H9 (cell line): Measurements from ENCODE around the gene E2F1. TPM values are rescaled to one million over a fixed set of nuclear protein-coding genes. Genes with fewer than 3 reads are reported as not detected.
A peak's percentile ranks its signal among the peaks of the same experiment; 100 is the strongest.

Source experiments
- DNase-seq: peaks from one replicate; pipeline ENCODE4 v3.0.0-alpha.2; 2017
- H2AFZ ChIP-seq: one replicate; pipeline ENCODE4 v1.6.1; 2013; ENCODE audit warnings: mild to moderate bottlenecking, low read length, control low read depth, moderate library complexity
- H2AK5ac ChIP-seq: 2 replicates; pipeline ENCODE4 v1.6.1; 2013; ENCODE audit warnings: low read length, control low read depth, mixed read lengths; ENCODE audit not compliant: insufficient read length
- H2BK120ac ChIP-seq: one replicate; pipeline ENCODE4 v1.6.1; 2013; ENCODE audit warnings: low read depth, mild to moderate bottlenecking, low read length, control low read depth, inconsistent platforms; ENCODE audit not compliant: poor library complexity, severe bottlenecking
- H2BK12ac ChIP-seq: 2 replicates; pipeline ENCODE4 v1.6.1; 2013; ENCODE audit warnings: low read length, control low read depth, mixed read lengths, low read depth; ENCODE audit not compliant: insufficient read length
- H2BK15ac ChIP-seq: 2 replicates; pipeline ENCODE4 v1.6.1; 2013; ENCODE audit warnings: low read depth, low read length, control low read depth
- H2BK20ac ChIP-seq: one replicate; pipeline ENCODE4 v1.6.1; 2013; ENCODE audit warnings: low read depth, mild to moderate bottlenecking, low read length, control low read depth, inconsistent platforms; ENCODE audit not compliant: poor library complexity, severe bottlenecking
- H2BK5ac ChIP-seq: 2 replicates; pipeline ENCODE4 v1.6.1; 2013; ENCODE audit warnings: low read length, control low read depth, mixed read lengths; ENCODE audit not compliant: insufficient read length
- H3K14ac ChIP-seq: 2 replicates; pipeline ENCODE4 v1.6.1; 2013; ENCODE audit warnings: low read length, control low read depth; ENCODE audit not compliant: insufficient read depth
- H3K18ac ChIP-seq: 2 replicates; pipeline ENCODE4 v1.6.1; 2013; ENCODE audit warnings: low read depth, mild to moderate bottlenecking, mixed read lengths, low read length, control low read depth; ENCODE audit not compliant: insufficient read length
- H3K23ac ChIP-seq: 2 replicates; pipeline ENCODE4 v1.6.1; 2013; ENCODE audit warnings: low read length, control low read depth, mixed read lengths, low read depth; ENCODE audit not compliant: insufficient read length
- H3K23me2 ChIP-seq: 2 replicates; pipeline ENCODE4 v1.6.1; 2013; ENCODE audit warnings: low read depth, mild to moderate bottlenecking, mixed read lengths, low read length, control low read depth; ENCODE audit not compliant: insufficient read length, poor library complexity, severe bottlenecking
- H3K27ac ChIP-seq: 2 replicates; pipeline ENCODE4 v1.5.1; 2013; ENCODE audit warnings: low read length, control low read depth, mixed read lengths, low read depth; ENCODE audit not compliant: insufficient read length
- H3K27me3 ChIP-seq: 2 replicates; pipeline ENCODE4 v1.6.1; 2013; ENCODE audit warnings: low read length, control low read depth, inconsistent platforms; ENCODE audit not compliant: insufficient read depth
- H3K4ac ChIP-seq: 2 replicates; pipeline ENCODE4 v1.6.1; 2013; ENCODE audit warnings: low read depth, mild to moderate bottlenecking, control low read depth, inconsistent platforms, low read length, moderate library complexity
- H3K4me1 ChIP-seq: 2 replicates; pipeline ENCODE4 v1.6.1; 2013; ENCODE audit warnings: low read length, control low read depth, inconsistent platforms; ENCODE audit not compliant: insufficient read depth
- H3K4me2 ChIP-seq: 2 replicates; pipeline ENCODE4 v1.6.1; 2013; ENCODE audit warnings: low read length, control low read depth, mixed read lengths; ENCODE audit not compliant: insufficient read length, insufficient read depth
- H3K56ac ChIP-seq: 2 replicates; pipeline ENCODE4 v1.6.1; 2013; ENCODE audit warnings: low read depth, mild to moderate bottlenecking, mixed read lengths, low read length, control low read depth; ENCODE audit not compliant: insufficient read length
- H3K79me1 ChIP-seq: 2 replicates; pipeline ENCODE4 v1.6.1; 2013; ENCODE audit warnings: low read depth, mild to moderate bottlenecking, moderate library complexity, low read length, control low read depth, inconsistent platforms; ENCODE audit not compliant: insufficient read depth, poor library complexity, severe bottlenecking
- H3K79me2 ChIP-seq: 2 replicates; pipeline ENCODE4 v1.6.1; 2013; ENCODE audit warnings: low read length, control low read depth, inconsistent platforms; ENCODE audit not compliant: insufficient read depth
- H3K9ac ChIP-seq: 2 replicates; pipeline ENCODE4 v1.6.1; 2013; ENCODE audit warnings: low read length, control low read depth, mixed read lengths; ENCODE audit not compliant: insufficient read length; ENCODE audit errors: extremely low read depth
- H3K9me3 ChIP-seq: one replicate; pipeline ENCODE4 v1.6.1; 2013; ENCODE audit warnings: low read depth, low read length, inconsistent platforms; ENCODE audit not compliant: control insufficient read depth
- H3T11ph ChIP-seq: one replicate; pipeline ENCODE4 v1.6.1; 2013; ENCODE audit warnings: mild to moderate bottlenecking, low read length, control low read depth, inconsistent platforms
- H4K20me1 ChIP-seq: one replicate; pipeline ENCODE4 v1.6.1; 2013; ENCODE audit not compliant: control insufficient read depth, insufficient read length, insufficient read depth
- H4K5ac ChIP-seq: 2 replicates; pipeline ENCODE4 v1.6.1; 2013; ENCODE audit warnings: low read depth, mild to moderate bottlenecking, mixed read lengths, low read length, control low read depth; ENCODE audit not compliant: insufficient read length
- H4K8ac ChIP-seq: replicated peaks from 2 replicates; pipeline ENCODE4 v1.6.1; 2013; ENCODE audit warnings: low read length, control low read depth, mixed read lengths, low read depth; ENCODE audit not compliant: insufficient read length
- H4K91ac ChIP-seq: 2 replicates; pipeline ENCODE4 v1.6.1; 2013; ENCODE audit warnings: low read depth, mild to moderate bottlenecking, moderate library complexity, mixed read lengths, low read length, control low read depth; ENCODE audit not compliant: insufficient read length
- H3K27ac Mint-ChIP-seq, 3 experiments: 2 replicates in 2 of 3; 3 replicates in 1 of 3; pipeline ENCODE4 v1.8.0; 2020 to 2021; ENCODE audit warnings: mixed read lengths in 3 of 3, mild to moderate bottlenecking in 1 of 3, moderate library complexity in 1 of 3
- H3K27me3 Mint-ChIP-seq: 2 replicates; pipeline ENCODE4 v1.8.0; 2021; ENCODE audit warnings: low read depth, mild to moderate bottlenecking, moderate library complexity, mixed read lengths
- H3K36me3 Mint-ChIP-seq, 3 experiments: 2 replicates in 2 of 3; 3 replicates in 1 of 3; pipeline ENCODE4 v1.8.0; 2020 to 2021; ENCODE audit warnings: low read depth in 3 of 3, mixed read lengths in 3 of 3; ENCODE audit not compliant: insufficient read depth in 1 of 3
- H3K4me1 Mint-ChIP-seq, 2 experiments: 2 replicates each; pipeline ENCODE4 v1.8.0; 2020; ENCODE audit warnings: mixed read lengths in 2 of 2
- H3K4me3 Mint-ChIP-seq, 2 experiments: 2 replicates in 1 of 2; 3 replicates in 1 of 2; pipeline ENCODE4 v1.8.0; 2020 to 2021; ENCODE audit warnings: mild to moderate bottlenecking in 2 of 2, mixed read lengths in 2 of 2, moderate library complexity in 1 of 2
- H3K9me3 Mint-ChIP-seq, 2 experiments: 2 replicates in 1 of 2; 3 replicates in 1 of 2; pipeline ENCODE4 v1.8.0; 2020; ENCODE audit warnings: mild to moderate bottlenecking in 2 of 2, mixed read lengths in 2 of 2, moderate library complexity in 1 of 2
- CTCF ChIP-seq: fragments of 200-600 bp; sonication (generic); conservative IDR thresholded peaks from 3 replicates; pipeline ENCODE4 v1.8.0; 2021; ENCODE audit warnings: antibody characterized with exemption, mild to moderate bottlenecking
- WGBS: extraction: QIAGEN DNeasy Blood & Tissue Kit; methylation state at CpG from one replicate; pipeline ENCODE4 v1.1.7; 2013; ENCODE audit warnings: missing lambda C conversion rate, low lambda C conversion rate, mixed read lengths; ENCODE audit not compliant: insufficient read length; ENCODE audit errors: extremely low coverage; 5-methylcytosine and 5-hydroxymethylcytosine counted together
- total RNA-seq: library from RNA; stranded (reverse); gene quantifications from 2 replicates; pipeline ENCODE4 v1.2.1, GENCODE V29; 2021

The E2F1 gene
- total RNA-seq, 1 experiment from 2014 or later = 58.7 TPM

DNA sequence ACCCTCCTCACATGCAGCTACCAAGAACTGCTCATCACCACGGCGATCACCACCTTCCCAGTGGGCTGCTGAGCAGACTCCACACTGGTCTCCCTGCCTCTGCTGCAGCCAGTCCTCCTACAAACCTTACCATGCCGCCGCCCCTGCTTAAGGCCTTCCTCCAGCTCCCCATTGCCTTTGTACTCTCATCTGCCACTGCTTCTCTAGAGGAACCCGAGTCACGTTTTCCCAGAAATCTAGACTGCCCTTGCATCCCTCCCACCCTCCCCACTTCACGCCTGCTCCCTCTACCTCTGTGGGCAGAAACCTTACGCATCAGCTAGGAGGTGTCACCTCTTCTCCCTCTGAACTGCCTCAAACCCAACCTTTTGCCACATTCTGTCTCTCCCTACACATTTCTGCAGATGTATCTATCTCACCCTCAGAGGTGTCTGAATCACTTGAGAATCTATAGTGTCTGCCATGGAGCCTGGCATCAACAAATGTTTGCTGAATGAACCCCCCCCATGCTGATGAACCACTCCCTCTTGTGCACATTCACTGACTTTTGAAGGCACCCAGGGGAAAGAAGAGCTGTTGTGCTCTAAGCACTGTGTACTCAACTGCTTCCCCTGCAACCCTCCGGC lies 4.3 kb downstream of the E2F1 start:
- Histone ChIP-seq H3K4me2 (no peak overlapping the region), H2BK120ac (no peak overlapping the region), H3K18ac (no peak overlapping the region), H2BK12ac (no peak overlapping the region), H3K23ac (no peak overlapping the region), H4K20me1 (no peaks in the 10 kb centered on the region), H3K27ac (no peak overlapping the region), H3K27me3 (no peaks in the 10 kb centered on the region), H3K9me3 (no peaks in the 10 kb centered on the region), H3K4ac (no peak overlapping the region), H2BK15ac (no peak overlapping the region), H3T11ph (no peak overlapping the region), H3K56ac (no peak overlapping the region), H3K4me1 (no peaks in the 10 kb centered on the region), H2AFZ (no peak overlapping the region), H3K79me1 (no peaks in the 10 kb centered on the region), H2BK20ac (no peak overlapping the region), H2AK5ac (no peak overlapping the region), H3K14ac (no peak overlapping the region), H4K91ac (no peak overlapping the region), H3K9ac (no peak overlapping the region), H3K23me2 (peaks cover 10% of the 10 kb centered on the region), H4K8ac (no peak overlapping the region), H3K79me2 (peaks cover 7% of the 10 kb centered on the region; the same call in 1 of the 2 replicates), H4K5ac (no peak overlapping the region), H2BK5ac (no peak overlapping the region)
- Mint-ChIP-seq H3K36me3 (peaks cover 23 to 53% (median 35%) of the 10 kb centered on the region in 3 experiments; a peak in 6 of 7 replicates), H3K4me1 (peaks cover 23% of the 10 kb centered on the region in 2 experiments), H3K4me3 (no peak overlapping the region), H3K9me3 (no peaks in the 10 kb centered on the region), H3K27ac (peak overlapping the region; percentile 31 to 65 (median 41); a peak in 4 of 7 replicates), H3K27me3 (peaks cover 3% of the 10 kb centered on the region)
- DNase-seq = no peak
- WGBS = no CpG with 5 or more reads among the region's 9 CpGs
- no peak for TF ChIP-seq CTCF
